ENCODE data around the gene H2AZ1.
"Not testable (repeated sequence)": the region's sequence is repeated elsewhere in the genome, so short reads cannot be mapped to it uniquely, and the experiment has no call there.

DNA sequence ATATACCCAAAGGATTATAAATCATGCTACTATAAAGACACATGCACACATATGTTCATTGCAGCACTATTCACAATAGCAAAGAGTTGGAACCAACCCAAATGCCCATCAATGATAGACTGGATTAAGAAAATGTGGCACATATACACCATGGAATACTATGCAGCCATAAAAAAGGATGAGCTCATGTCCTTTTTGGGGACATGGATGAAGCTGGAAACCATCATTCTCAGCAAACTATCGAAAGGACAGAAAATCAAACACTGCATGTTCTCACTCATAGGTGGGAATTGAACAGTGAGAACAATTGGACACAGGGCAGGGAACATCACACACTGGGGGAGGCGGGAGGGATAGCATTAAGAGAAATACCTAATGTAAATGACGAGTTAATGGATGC, 8.1 kb upstream of the H2AZ1 start:
- not testable (repeated sequence) for TF ChIP-seq CTCF, POLR2A (IDR thresholded peaks at IDR 0.05)

All from right lobe of liver (tissue), 4 donors.